CD4-positive, alpha-beta memory T cell (primary cell): Measurements from ENCODE around the gene MAPRE2. TPM values are rescaled to one million over a fixed set of nuclear protein-coding genes. Genes with fewer than 3 reads are reported as not detected.
"Not testable (repeated sequence)": the region's sequence is repeated elsewhere in the genome, so short reads cannot be mapped to it uniquely, and the experiment has no call there.

Experiments used
- CTCF ChIA-PET: fragments of 350-600 bp; sonication (Branson Sonifier 250); formaldehyde crosslinking; loops from one replicate; lab custom pipeline; 2021; ENCODE audit warnings: inconsistent platforms; ENCODE audit not compliant: partially characterized antibody; lab: Charles Lee
- POLR2A ChIA-PET: fragments of 350-600 bp; sonication (Branson Sonifier 250); formaldehyde crosslinking; loops from one replicate; lab custom pipeline; 2021; ENCODE audit not compliant: partially characterized antibody; lab: Charles Lee
- DNase-seq, 5 donors: peaks; one replicate each; pipeline versions ENCODE4 v3.0.0 to v3.0.0-alpha.2; 2020 to 2022; ENCODE audit warnings: mixed read lengths in 1 of 5
- H3K27ac ChIP-seq: one replicate; pipeline ENCODE4 v1.7.0; 2013; ENCODE audit warnings: low read depth, low read length
- H3K27me3 ChIP-seq: 2 replicates; pipeline ENCODE4 v1.7.0; 2013; ENCODE audit warnings: mild to moderate bottlenecking, low read length, moderate library complexity; ENCODE audit not compliant: insufficient read depth
- H3K36me3 ChIP-seq: 2 replicates; pipeline ENCODE4 v1.7.0; 2013; ENCODE audit warnings: mild to moderate bottlenecking, low read length, moderate library complexity; ENCODE audit not compliant: insufficient read depth
- H3K4me1 ChIP-seq: 2 replicates; pipeline ENCODE4 v1.7.0; 2013; ENCODE audit warnings: mild to moderate bottlenecking, low read length, moderate library complexity; ENCODE audit not compliant: insufficient read depth
- H3K4me3 ChIP-seq, 2 donors: one replicate each; pipeline ENCODE4 v1.7.0; 2013; ENCODE audit warnings: low read length in 2 of 2, mild to moderate bottlenecking in 1 of 2
- H3K9me3 ChIP-seq, 2 donors: one replicate each; pipeline ENCODE4 v1.7.0; 2013; ENCODE audit warnings: low read length in 2 of 2, control low read depth in 1 of 2; ENCODE audit not compliant: control insufficient read depth in 1 of 2
- H3K27ac Mint-ChIP-seq, 7 donors: one replicate each; pipeline ENCODE4 v1.8.0; 2020 to 2021; ENCODE audit warnings: mixed read lengths in 7 of 7, mild to moderate bottlenecking in 6 of 7, inconsistent platforms in 3 of 7, moderate library complexity in 3 of 7
- H3K27me3 Mint-ChIP-seq, 2 donors: one replicate each; pipeline ENCODE4 v1.8.0; 2020 to 2021; ENCODE audit warnings: mixed read lengths in 2 of 2
- H3K36me3 Mint-ChIP-seq, 2 donors: one replicate each; pipeline ENCODE4 v1.8.0; 2020 to 2021; ENCODE audit warnings: mixed read lengths in 2 of 2, inconsistent platforms in 1 of 2, mild to moderate bottlenecking in 1 of 2
- H3K4me1 Mint-ChIP-seq, 4 donors: one replicate each; pipeline ENCODE4 v1.8.0; 2020 to 2021; ENCODE audit warnings: mixed read lengths in 4 of 4, mild to moderate bottlenecking in 1 of 4
- H3K4me3 Mint-ChIP-seq, 8 donors: one replicate each; pipeline ENCODE4 v1.8.0; 2020 to 2021; ENCODE audit warnings: mixed read lengths in 8 of 8, mild to moderate bottlenecking in 7 of 8, moderate library complexity in 6 of 8, inconsistent platforms in 3 of 8
- H3K9me3 Mint-ChIP-seq, 8 donors: one replicate each; pipeline ENCODE4 v1.8.0; 2020 to 2021; ENCODE audit warnings: mixed read lengths in 8 of 8, mild to moderate bottlenecking in 5 of 8, inconsistent platforms in 3 of 8, moderate library complexity in 1 of 8
- intact Hi-C: fragments of 100-400 bp; cut with micrococcal nuclease; formaldehyde crosslinking; loops from one replicate; pipeline ENCODE4 v1.15.1; 2023
- polyA plus RNA-seq, 2 donors: library from polyadenylated mRNA; unstranded; fragments of 300-500 nt; fragmentation: Illumina TruSeq; gene quantifications; one replicate each; pipeline ENCODE4 v1.2.3, GENCODE V29; 2021
- total RNA-seq, 2 experiments: library from RNA; stranded (reverse); gene quantifications; one replicate each; pipeline ENCODE4 v1.2.3, GENCODE V29; 2021

Gene MAPRE2
- total and polyA plus RNA-seq, 4 experiments from 2014 or later: 48.8 to 100 (median 60.3) TPM

- intact Hi-C loops: loop anchor here (5.0 kb wide), 1 partner anchor 274 kb away; no protein-coding TSS in a partner anchor
- no peak for DNase-seq
- H3K4me3 ChIP-seq: no peak overlapping the region
- H3K27ac Mint-ChIP-seq: peak overlapping the region in 4 of 7 donors; percentile 20 to 56 (median 52)
- peaks cover 44 to 67% of the 10 kb centered on the region in 2 donors for H3K36me3 Mint-ChIP-seq
- no peaks in the 10 kb centered on the region for H3K27me3 Mint-ChIP-seq
- no peaks in the 10 kb centered on the region for H3K4me1 ChIP-seq
- no peak overlapping the region for H3K27ac ChIP-seq
- H3K4me1 Mint-ChIP-seq: peaks cover 0 to 4% (median under 1%) of the 10 kb centered on the region in 4 donors
- H3K27me3 ChIP-seq: no peaks in the 10 kb centered on the region
- CTCF ChIA-PET: interaction anchor here (6.3 to 6.4 kb wide), 2 partner anchors 114 to 133 kb away, joined by 68 to 128 read pairs; no protein-coding TSS in a partner anchor
- no peaks in the 10 kb centered on the region for H3K9me3 ChIP-seq
- peak overlapping the region in 1 of 8 donors; percentile 9 for H3K4me3 Mint-ChIP-seq
- H3K9me3 Mint-ChIP-seq: peaks cover 0 to 2% (median 0%) of the 10 kb centered on the region in 8 donors
- H3K36me3 ChIP-seq: peaks cover 36% of the 10 kb centered on the region
- POLR2A ChIA-PET: interaction anchor here (0.6 to 0.8 kb wide), 2 partner anchors 52 to 113 kb away, joined by 3 read pairs; no protein-coding TSS in a partner anchor
These were observed 99.9 kb downstream of the MAPRE2 start for GRCh38 chr18:35141077-35141476.

- CTCF ChIA-PET: interaction anchor here (1.1 to 6.4 kb wide), 3 partner anchors 89 to 134 kb away, joined by 3 to 128 read pairs (median 68); no protein-coding TSS in a partner anchor
- no peak for DNase-seq
- H3K27ac Mint-ChIP-seq: peak overlapping the region in 3 of 7 donors; percentile 57 to 78 (median 76)
- intact Hi-C loops: loop anchor here (5.0 kb wide), 1 partner anchor 274 kb away; no protein-coding TSS in a partner anchor
- POLR2A ChIA-PET: interaction anchor here (0.8 kb wide), 1 partner anchor 51 kb away, joined by 3 read pairs; no protein-coding TSS in a partner anchor
- H3K9me3 Mint-ChIP-seq: peaks cover 0 to 3% (median 0%) of the 10 kb centered on the region in 8 donors
- Histone ChIP-seq H3K27ac (no peak overlapping the region), H3K4me1 (no peaks in the 10 kb centered on the region), H3K4me3 (no peak overlapping the region), H3K9me3 (no peaks in the 10 kb centered on the region), H3K27me3 (no peaks in the 10 kb centered on the region), H3K36me3 (peaks cover 34% of the 10 kb centered on the region)
- H3K4me1 Mint-ChIP-seq: peaks cover 0 to 2% (median under 1%) of the 10 kb centered on the region in 4 donors
- no peaks in the 10 kb centered on the region for H3K27me3 Mint-ChIP-seq
- H3K4me3 Mint-ChIP-seq: no peak overlapping the region
- H3K36me3 Mint-ChIP-seq: peaks cover 41 to 64% of the 10 kb centered on the region in 2 donors
These were observed 100.5 kb downstream of the MAPRE2 start for GRCh38 chr18:35141567-35142274.

GRCh38 chr18:35142275-35142615 is 101.0 kb downstream of the MAPRE2 start:
- Mint-ChIP-seq H3K27ac (peak overlapping the region in 4 of 7 donors; percentile 15 to 78 (median 66)), H3K4me1 (peaks cover 0 to 2% (median under 1%) of the 10 kb centered on the region in 4 donors), H3K27me3 (no peaks in the 10 kb centered on the region), H3K36me3 (peaks cover 38 to 60% of the 10 kb centered on the region in 2 donors), H3K4me3 (no peak overlapping the region), H3K9me3 (peaks cover 0 to 3% (median 0%) of the 10 kb centered on the region in 8 donors)
- Histone ChIP-seq H3K27ac (no peak overlapping the region), H3K27me3 (no peaks in the 10 kb centered on the region), H3K4me1 (no peaks in the 10 kb centered on the region), H3K4me3 (no peak overlapping the region), H3K9me3 (no peaks in the 10 kb centered on the region), H3K36me3 (peaks cover 29% of the 10 kb centered on the region)
- CTCF ChIA-PET: interaction anchor here (1.0 to 6.4 kb wide), 5 partner anchors 63 to 134 kb away, joined by 3 to 128 read pairs (median 3); no protein-coding TSS in a partner anchor
- DNase-seq: no peak
- POLR2A ChIA-PET: no interaction called here
- intact Hi-C loops: loop anchor here (5.0 kb wide), 1 partner anchor 275 kb away; no protein-coding TSS in a partner anchor

- H3K4me3 Mint-ChIP-seq: no peak overlapping the region
- intact Hi-C loops: loop anchor here (1.0 to 5.0 kb wide), 4 partner anchors 114 to 277 kb away; no protein-coding TSS in a partner anchor
These were observed 102.7 kb downstream of the MAPRE2 start for GRCh38 chr18:35143622-35144596.

GRCh38 chr18:35144698-35145097 is 103.5 kb downstream of the MAPRE2 start:
- H3K27me3 ChIP-seq: no peaks in the 10 kb centered on the region
- Mint-ChIP-seq H3K27ac (no peak overlapping the region), H3K4me1 (peaks cover 0 to 1% (median 0%) of the 10 kb centered on the region in 4 donors), H3K27me3 (no peaks in the 10 kb centered on the region), H3K4me3 (no peak overlapping the region), H3K9me3 (peaks cover 0 to 13% (median 8%) of the 10 kb centered on the region in 8 donors), H3K36me3 (peaks cover 40 to 52% of the 10 kb centered on the region in 2 donors)
- H3K9me3 ChIP-seq: no peaks in the 10 kb centered on the region
- ChIA-PET POLR2A (interaction anchor here (1.3 kb wide), 1 partner anchor 118 kb away, joined by 5 read pairs; no protein-coding TSS in a partner anchor), CTCF (interaction anchor here (1.1 to 6.4 kb wide), 4 partner anchors 103 to 483 kb away, joined by 3 to 128 read pairs (median 40); partner anchors contain the start of gene MAPRE2)
- no peak for DNase-seq
- H3K36me3 ChIP-seq: peaks cover 13% of the 10 kb centered on the region
- no peak overlapping the region for H3K27ac ChIP-seq
- H3K4me1 ChIP-seq: no peaks in the 10 kb centered on the region
- intact Hi-C loops: loop anchor here (1.0 to 5.0 kb wide), 4 partner anchors 114 to 277 kb away; no protein-coding TSS in a partner anchor
- H3K4me3 ChIP-seq: no peak overlapping the region

More at GRCh38 chr18:35143622-35144596, 102.7 kb downstream of the MAPRE2 start:
- Histone ChIP-seq H3K27me3 (no peaks in the 10 kb centered on the region), H3K27ac (no peak overlapping the region), H3K36me3 (peaks cover 18% of the 10 kb centered on the region), H3K9me3 (no peaks in the 10 kb centered on the region), H3K4me3 (no peak overlapping the region), H3K4me1 (no peaks in the 10 kb centered on the region)
- peaks cover 0 to 9% (median 3%) of the 10 kb centered on the region in 8 donors for H3K9me3 Mint-ChIP-seq
- peaks cover 0 to 1% (median 0%) of the 10 kb centered on the region in 4 donors for H3K4me1 Mint-ChIP-seq
- H3K36me3 Mint-ChIP-seq: peaks cover 38 to 54% of the 10 kb centered on the region in 2 donors
- CTCF ChIA-PET: interaction anchor here (0.6 to 6.4 kb wide), 18 partner anchors 12 to 302 kb away, joined by 3 to 128 read pairs (median 4); partner anchors contain the start of gene MAPRE2
- POLR2A ChIA-PET: interaction anchor here (0.7 to 1.1 kb wide), 3 partner anchors 114 to 428 kb away, joined by 3 to 6 read pairs (median 3); no protein-coding TSS in a partner anchor
- H3K27me3 Mint-ChIP-seq: no peaks in the 10 kb centered on the region
- peak; percentile 22 to 48 (median 39) for DNase-seq
- peak overlapping the region in 2 of 7 donors; percentile 1 to 43 for H3K27ac Mint-ChIP-seq

GRCh38 chr18:35150195-35150594 is 109.0 kb downstream of the MAPRE2 start:
- CTCF ChIA-PET, H3K9me3 ChIP-seq, DNase-seq, H3K4me3 ChIP-seq, intact Hi-C loops, POLR2A ChIA-PET, H3K4me1 ChIP-seq, H3K27me3 ChIP-seq, H3K36me3 ChIP-seq, H3K27ac ChIP-seq, H3K4me3 Mint-ChIP-seq, H3K27me3 Mint-ChIP-seq: not testable (repeated sequence)
- H3K36me3 Mint-ChIP-seq: peaks cover 21 to 25% of the 10 kb centered on the region in 2 donors
- H3K27ac Mint-ChIP-seq: peak overlapping the region in 3 of 7 donors; percentile 5 to 36 (median 26)
- peaks cover 0 to 12% (median 8%) of the 10 kb centered on the region in 8 donors for H3K9me3 Mint-ChIP-seq
- H3K4me1 Mint-ChIP-seq: peaks cover 5 to 14% (median 5%) of the 10 kb centered on the region in 4 donors
